HL-60 (cell line): ENCODE data around the gene EIF2B2.

Experiments
- CTCF ChIP-seq: IDR thresholded peaks from one replicate; pipeline ENCODE4 v1.5.1; 2011; ENCODE audit warnings: low read length, control low read depth, inconsistent platforms; ENCODE audit not compliant: insufficient read depth
- POLR2AphosphoS5 ChIP-seq: IDR thresholded peaks from 2 replicates; pipeline ENCODE4 v1.6.1; 2012; ENCODE audit warnings: low read depth
- REST ChIP-seq: IDR thresholded peaks from 2 replicates; pipeline ENCODE4 v1.6.1; 2012; ENCODE audit warnings: low read depth; ENCODE audit not compliant: insufficient replicate concordance
- SPI1 ChIP-seq: IDR thresholded peaks from 2 replicates; pipeline ENCODE4 v1.6.1; 2012; ENCODE audit warnings: low read depth, mild to moderate bottlenecking, borderline replicate concordance

GRCh38 chr14:74985806-74986205 lies 16.9 kb upstream of the EIF2B2 start:
- TF ChIP-seq REST (no peak), CTCF (no peak), POLR2AphosphoS5 (no peak), SPI1 (no peak)
